ENCODE measurements around the gene RFX1. TPM values are rescaled to one million over a fixed set of nuclear protein-coding genes. Genes with fewer than 3 reads are reported as not detected.

Gene RFX1
- total and polyA plus RNA-seq, 2 of the 13 experiments (the other 11 are each of a cell fraction or from before 2014, with no cell fraction given) = 1.1 to 1.3 TPM

- TF ChIP-seq ARHGAP35 (CRISPR knock-in tag; IDR thresholded peaks at IDR 0.05; ENCODE audit: borderline replicate concordance) = 0 out of 2 replicates have a peak, but pooled peaks have one; percentile 71
- TF ChIP-seq, protein P1, sequence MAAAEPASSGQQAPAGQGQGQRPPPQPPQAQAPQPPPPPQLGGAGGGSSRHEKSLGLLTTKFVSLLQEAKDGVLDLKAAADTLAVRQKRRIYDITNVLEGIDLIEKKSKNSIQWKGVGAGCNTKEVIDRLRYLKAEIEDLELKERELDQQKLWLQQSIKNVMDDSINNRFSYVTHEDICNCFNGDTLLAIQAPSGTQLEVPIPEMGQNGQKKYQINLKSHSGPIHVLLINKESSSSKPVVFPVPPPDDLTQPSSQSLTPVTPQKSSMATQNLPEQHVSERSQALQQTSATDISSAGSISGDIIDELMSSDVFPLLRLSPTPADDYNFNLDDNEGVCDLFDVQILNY (CRISPR knock-in tag; conservative IDR thresholded peaks at IDR 0.05) = no peak
- no peak for TF ChIP-seq POLR2AphosphoS2 (IDR thresholded peaks at IDR 0.05; ENCODE audit: low read depth, low read length)
- peak; percentile 52; the same call in 1 of the 2 replicates for TF ChIP-seq ZNF773 (CRISPR knock-in tag; IDR thresholded peaks at IDR 0.05; ENCODE audit: borderline replicate concordance)
- TF ChIP-seq PRDM15 (CRISPR knock-in tag; IDR thresholded peaks at IDR 0.05) = no peak
- 0 out of 2 replicates have a peak, but pooled peaks have one; percentile 12 for TF ChIP-seq POGZ (CRISPR knock-in tag; IDR thresholded peaks at IDR 0.05)
- TF ChIP-seq, protein P2, sequence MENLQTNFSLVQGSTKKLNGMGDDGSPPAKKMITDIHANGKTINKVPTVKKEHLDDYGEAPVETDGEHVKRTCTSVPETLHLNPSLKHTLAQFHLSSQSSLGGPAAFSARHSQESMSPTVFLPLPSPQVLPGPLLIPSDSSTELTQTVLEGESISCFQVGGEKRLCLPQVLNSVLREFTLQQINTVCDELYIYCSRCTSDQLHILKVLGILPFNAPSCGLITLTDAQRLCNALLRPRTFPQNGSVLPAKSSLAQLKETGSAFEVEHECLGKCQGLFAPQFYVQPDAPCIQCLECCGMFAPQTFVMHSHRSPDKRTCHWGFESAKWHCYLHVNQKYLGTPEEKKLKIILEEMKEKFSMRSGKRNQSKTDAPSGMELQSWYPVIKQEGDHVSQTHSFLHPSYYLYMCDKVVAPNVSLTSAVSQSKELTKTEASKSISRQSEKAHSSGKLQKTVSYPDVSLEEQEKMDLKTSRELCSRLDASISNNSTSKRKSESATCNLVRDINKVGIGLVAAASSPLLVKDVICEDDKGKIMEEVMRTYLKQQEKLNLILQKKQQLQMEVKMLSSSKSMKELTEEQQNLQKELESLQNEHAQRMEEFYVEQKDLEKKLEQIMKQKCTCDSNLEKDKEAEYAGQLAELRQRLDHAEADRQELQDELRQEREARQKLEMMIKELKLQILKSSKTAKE (CRISPR knock-in tag; IDR thresholded peaks at IDR 0.05; ENCODE audit: borderline replicate concordance) = no peak
- no peak for TF ChIP-seq ZNF296 (CRISPR knock-in tag; conservative IDR thresholded peaks at IDR 0.05)
- peak; percentile 37; the same call in 1 of the 2 replicates for TF ChIP-seq AKAP8 (CRISPR knock-in tag; IDR thresholded peaks at IDR 0.05)
- TF ChIP-seq ZNF792 (CRISPR knock-in tag; IDR thresholded peaks at IDR 0.05) = no peak
- TF ChIP-seq ZBTB38 (CRISPR knock-in tag; IDR thresholded peaks at IDR 0.05) = peak; percentile 64; the same call in 1 of the 2 replicates
- TF ChIP-seq ZMYM4 (CRISPR knock-in tag; IDR thresholded peaks at IDR 0.05) = 0 out of 2 replicates have a peak, but pooled peaks have one; percentile 12
- TF ChIP-seq ZNF207 (IDR thresholded peaks at IDR 0.05; ENCODE audit: borderline replicate concordance) = no peak
- TF ChIP-seq NFE2L2 (IDR thresholded peaks at IDR 0.05; ENCODE audit: low read length) = no peak
- TF ChIP-seq SNRNP70 (IDR thresholded peaks at IDR 0.05; ENCODE audit: low read depth, low read length) = no peak
- TF ChIP-seq RXRA (CRISPR knock-in tag; IDR thresholded peaks at IDR 0.05) = peak; percentile 58; the same call in 1 of the 2 replicates
- no peak; the same call in 1 of the 2 replicates for TF ChIP-seq ZNF691 (CRISPR knock-in tag; IDR thresholded peaks at IDR 0.05; ENCODE audit: borderline replicate concordance, low read depth)
- no peak for TF ChIP-seq U2AF2 (IDR thresholded peaks at IDR 0.05; ENCODE audit: low read depth, low read length)
- TF ChIP-seq RNF2 (conservative IDR thresholded peaks at IDR 0.05; ENCODE audit: low read depth) = peak; percentile 72; the same call in 1 of the 2 replicates
- TF ChIP-seq ZFP36L1 (CRISPR knock-in tag; IDR thresholded peaks at IDR 0.05) = peak; percentile 92; the same call in 1 of the 2 replicates
- peak; percentile 84; the same call in 1 of the 2 replicates for TF ChIP-seq HIVEP1 (CRISPR knock-in tag; IDR thresholded peaks at IDR 0.05)
Observed at GRCh38 chr19:14031719-14032480, 25.8 kb upstream of the RFX1 start, which contains the start of gene IL27RA (continued).
